ENCODE data around the gene NFAM1. TPM values are rescaled to one million over a fixed set of nuclear protein-coding genes. Genes with fewer than 3 reads are reported as not detected.

Gene NFAM1
- total and polyA plus RNA-seq, 2 of the 4 experiments (the other 2 are of a cell fraction): not detected

DNA sequence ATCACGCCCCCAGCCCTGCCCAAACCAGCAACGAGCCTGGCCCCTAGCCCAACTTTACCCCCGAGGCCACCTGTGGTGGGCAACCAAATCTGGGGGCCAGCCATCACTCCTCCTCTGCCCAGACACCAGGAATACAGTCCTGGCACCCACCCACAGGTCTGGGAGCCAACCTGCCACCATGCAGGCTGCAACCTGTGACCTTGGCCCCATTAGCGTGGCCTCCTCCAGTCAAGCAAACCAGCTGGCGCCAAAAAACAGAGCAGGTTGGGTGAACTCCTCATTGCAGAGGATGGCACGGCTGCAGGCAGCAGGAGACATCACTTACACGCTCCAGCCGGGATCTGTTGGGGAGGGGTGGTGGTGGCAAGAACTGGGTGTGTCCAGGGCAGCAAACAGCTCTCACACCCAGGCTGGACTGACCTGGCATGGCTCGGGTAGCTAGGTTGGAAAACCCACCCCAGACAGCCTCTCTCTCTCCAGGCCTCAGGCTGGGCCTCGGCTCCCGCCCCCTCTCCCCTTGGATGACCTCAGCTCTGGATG, 96.3 kb downstream of the NFAM1 start:
- no peak overlapping the region for H2BK5ac ChIP-seq (ENCODE audit: low read depth, low read length, poor library complexity, severe bottlenecking)
- no peak overlapping the region for H3K27ac ChIP-seq (ENCODE audit: insufficient read depth, low read length)
- H3K27me3 ChIP-seq (ENCODE audit: control insufficient read depth, insufficient read depth, low read length): peaks cover 14% of the 10 kb centered on the region
- no peak overlapping the region for H2AK9ac ChIP-seq (replicated peaks; ENCODE audit: low read depth, low read length, poor library complexity)
- ChIA-PET POLR2A (ENCODE audit: unreplicated experiment) (no interaction called here), CTCF (no interaction called here)
- no peak for ATAC-seq (ENCODE audit: low read depth)
- no peak overlapping the region for H3K4ac ChIP-seq (ENCODE audit: low read depth, low read length)
- H3K4me2 ChIP-seq (ENCODE audit: low read depth, low read length): no peak overlapping the region
- dilution Hi-C loops (cut with HindIII; ENCODE audit: low sequenced_read_pairs, unreplicated experiment) (no loop called here), in situ Hi-C loops (cut with MboI; ENCODE audit: low sequenced_read_pairs) (no loop called here), intact Hi-C loops (cut with micrococcal nuclease) (no loop called here)
- no peak overlapping the region for H3K23ac ChIP-seq (ENCODE audit: low read depth, low read length)
- H3K4me3 ChIP-seq (ENCODE audit: insufficient read depth, low read depth, low read length): no peak overlapping the region
- no peak overlapping the region for H4K8ac ChIP-seq (ENCODE audit: low read depth in 2 of 2, low read length in 2 of 2)
- H2BK120ac ChIP-seq (ENCODE audit: low read depth, low read length): no peak overlapping the region
- no peaks in the 10 kb centered on the region for H3K79me1 ChIP-seq (ENCODE audit: low read depth in 1 of 2, low read length in 2 of 2)
- no peak overlapping the region for H3K18ac ChIP-seq (ENCODE audit: low read depth, low read length)
- H4K91ac ChIP-seq (ENCODE audit: insufficient read depth, low read depth, low read length): no peak overlapping the region
- H3K14ac ChIP-seq (replicated peaks; ENCODE audit: low read depth, low read length): no peak overlapping the region
- no peaks in the 10 kb centered on the region for H3K4me1 ChIP-seq (ENCODE audit: control insufficient read depth, insufficient read depth, low read length)
- TF ChIP-seq MXI1 (IDR thresholded peaks at IDR 0.05; ENCODE audit: borderline replicate concordance, low read depth, low read length): no peak
- no peak for TF ChIP-seq POLR2A (IDR thresholded peaks at IDR 0.05; ENCODE audit: low read depth, low read length)
- TF ChIP-seq FOS (IDR thresholded peaks at IDR 0.05; ENCODE audit: low read depth, low read length): no peak
- TF ChIP-seq, protein P1, sequence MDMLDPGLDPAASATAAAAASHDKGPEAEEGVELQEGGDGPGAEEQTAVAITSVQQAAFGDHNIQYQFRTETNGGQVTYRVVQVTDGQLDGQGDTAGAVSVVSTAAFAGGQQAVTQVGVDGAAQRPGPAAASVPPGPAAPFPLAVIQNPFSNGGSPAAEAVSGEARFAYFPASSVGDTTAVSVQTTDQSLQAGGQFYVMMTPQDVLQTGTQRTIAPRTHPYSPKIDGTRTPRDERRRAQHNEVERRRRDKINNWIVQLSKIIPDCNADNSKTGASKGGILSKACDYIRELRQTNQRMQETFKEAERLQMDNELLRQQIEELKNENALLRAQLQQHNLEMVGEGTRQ (IDR thresholded peaks at IDR 0.05; ENCODE audit: low read depth, low read length): no peak
- no peak for TF ChIP-seq MAFK (IDR thresholded peaks at IDR 0.05; ENCODE audit: low read depth, low read length)
- no peak for TF ChIP-seq SMC3 (IDR thresholded peaks at IDR 0.05; ENCODE audit: low read depth, low read length)
- TF ChIP-seq MAZ (IDR thresholded peaks at IDR 0.05; ENCODE audit: borderline replicate concordance, low read depth, low read length): no peak
- TF ChIP-seq, protein P2, sequence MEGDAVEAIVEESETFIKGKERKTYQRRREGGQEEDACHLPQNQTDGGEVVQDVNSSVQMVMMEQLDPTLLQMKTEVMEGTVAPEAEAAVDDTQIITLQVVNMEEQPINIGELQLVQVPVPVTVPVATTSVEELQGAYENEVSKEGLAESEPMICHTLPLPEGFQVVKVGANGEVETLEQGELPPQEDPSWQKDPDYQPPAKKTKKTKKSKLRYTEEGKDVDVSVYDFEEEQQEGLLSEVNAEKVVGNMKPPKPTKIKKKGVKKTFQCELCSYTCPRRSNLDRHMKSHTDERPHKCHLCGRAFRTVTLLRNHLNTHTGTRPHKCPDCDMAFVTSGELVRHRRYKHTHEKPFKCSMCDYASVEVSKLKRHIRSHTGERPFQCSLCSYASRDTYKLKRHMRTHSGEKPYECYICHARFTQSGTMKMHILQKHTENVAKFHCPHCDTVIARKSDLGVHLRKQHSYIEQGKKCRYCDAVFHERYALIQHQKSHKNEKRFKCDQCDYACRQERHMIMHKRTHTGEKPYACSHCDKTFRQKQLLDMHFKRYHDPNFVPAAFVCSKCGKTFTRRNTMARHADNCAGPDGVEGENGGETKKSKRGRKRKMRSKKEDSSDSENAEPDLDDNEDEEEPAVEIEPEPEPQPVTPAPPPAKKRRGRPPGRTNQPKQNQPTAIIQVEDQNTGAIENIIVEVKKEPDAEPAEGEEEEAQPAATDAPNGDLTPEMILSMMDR (conservative IDR thresholded peaks at IDR 0.05; ENCODE audit: low read depth, low read length): no peak
- TF ChIP-seq NFE2L2 (IDR thresholded peaks at IDR 0.05; ENCODE audit: low read depth, low read length): no peak
- H4K5ac ChIP-seq (ENCODE audit: low read depth, low read length): no peak overlapping the region
- H3K56ac ChIP-seq (ENCODE audit: extremely low read depth, insufficient read depth, low read length): no peak overlapping the region
- no peak for DNase-seq
- 61% methylated on average over 4 of the region's 11 CpGs; no CpG with 5 or more reads in 1 of the 2 experiments for WGBS, 2 experiments (ENCODE audit: extremely low coverage in 2 of 2, insufficient read length in 1 of 2)
- H2AFZ ChIP-seq (replicated peaks; ENCODE audit: low read length, poor library complexity): peak overlapping the region; percentile 7
- BruUV-seq (replicated peaks): no TSS peak
- no peak overlapping the region for H2BK15ac ChIP-seq (ENCODE audit: low read depth, low read length)
- no peaks in the 10 kb centered on the region for H3K9me3 ChIP-seq (ENCODE audit: control insufficient read depth, insufficient read depth, low read length)
- 0 out of 2 replicates have a peak, but pooled peaks cover 5% of the 10 kb centered on the region for H4K20me1 ChIP-seq (ENCODE audit: insufficient read depth, low read length)
- no peak overlapping the region for H2BK20ac ChIP-seq (ENCODE audit: low read depth, low read length)
- H2AK5ac ChIP-seq (ENCODE audit: low read depth, low read length): no peak overlapping the region
- H3K9me1 ChIP-seq (ENCODE audit: insufficient read depth, low read length): no peaks in the 10 kb centered on the region
- no peaks in the 10 kb centered on the region for H3K36me3 ChIP-seq (ENCODE audit: control insufficient read depth, insufficient read depth, low read length)
- H3K9ac ChIP-seq (ENCODE audit: low read depth, low read length): no peak overlapping the region

Measured in IMR-90 (cell line).